GM23248 (cell line): ENCODE measurements around the gene APOBEC3H. TPM values are rescaled to one million over a fixed set of nuclear protein-coding genes. Genes with fewer than 3 reads are reported as not detected.
A peak's percentile ranks its signal among the peaks of the same experiment; 100 is the strongest.

Experiments used
- DNase-seq: peaks from one replicate; pipeline ENCODE4 v3.0.0-alpha.2; 2015
- H2AFZ ChIP-seq: fragments of 200-600 bp; sonication (generic); 2 replicates; pipeline ENCODE4 v1.6.1; 2016; ENCODE audit warnings: antibody characterized with exemption
- H3F3A ChIP-seq: fragments of 200-600 bp; sonication (generic); 2 replicates; pipeline ENCODE4 v1.6.1; 2016; ENCODE audit warnings: mild to moderate bottlenecking, antibody characterized with exemption, mixed run types; ENCODE audit not compliant: insufficient read depth
- H3K27ac ChIP-seq: fragments of 200-600 bp; sonication (generic); 2 replicates; pipeline ENCODE4 v1.5.1; 2016; ENCODE audit warnings: mild to moderate bottlenecking
- H3K27me3 ChIP-seq: fragments of 200-600 bp; sonication (generic); replicated peaks from 2 replicates; pipeline ENCODE4 v1.6.1; 2016; ENCODE audit warnings: mild to moderate bottlenecking; ENCODE audit not compliant: insufficient read depth
- H3K36me3 ChIP-seq: fragments of 200-600 bp; sonication (generic); 2 replicates; pipeline ENCODE4 v1.6.1; 2016; ENCODE audit warnings: low read depth, mild to moderate bottlenecking
- H3K4me1 ChIP-seq: fragments of 200-600 bp; sonication (generic); 2 replicates; pipeline ENCODE4 v1.6.1; 2016; ENCODE audit warnings: mild to moderate bottlenecking; ENCODE audit not compliant: insufficient read depth
- H3K4me2 ChIP-seq: fragments of 200-600 bp; sonication (generic); one replicate; pipeline ENCODE4 v1.6.1; 2016; ENCODE audit warnings: mild to moderate bottlenecking; ENCODE audit not compliant: unreplicated experiment
- H3K4me3 ChIP-seq: fragments of 200-600 bp; sonication (generic); 2 replicates; pipeline ENCODE4 v1.5.1; 2016; ENCODE audit warnings: mild to moderate bottlenecking
- H3K79me2 ChIP-seq: fragments of 200-600 bp; sonication (generic); 2 replicates; pipeline ENCODE4 v1.6.1; 2016; ENCODE audit warnings: mild to moderate bottlenecking; ENCODE audit not compliant: insufficient read depth
- H3K9ac ChIP-seq: fragments of 200-600 bp; sonication (generic); 2 replicates; pipeline ENCODE4 v1.6.1; 2016; ENCODE audit warnings: mild to moderate bottlenecking
- H3K9me2 ChIP-seq: fragments of 200-600 bp; sonication (generic); 2 replicates; pipeline ENCODE4 v1.6.1; 2016; ENCODE audit warnings: mixed run types, mild to moderate bottlenecking, moderate library complexity; ENCODE audit not compliant: insufficient read depth
- H3K9me3 ChIP-seq: fragments of 200-600 bp; sonication (generic); one replicate; pipeline ENCODE4 v1.6.1; 2017; ENCODE audit warnings: low read depth
- H4K20me1 ChIP-seq: fragments of 200-600 bp; sonication (generic); 2 replicates; pipeline ENCODE4 v1.6.0; 2016; ENCODE audit not compliant: insufficient read depth
- EZH2 ChIP-seq: fragments of 200-600 bp; sonication (generic); IDR thresholded peaks from 2 replicates; pipeline ENCODE4 v1.6.1; 2018; ENCODE audit warnings: antibody characterized with exemption, mild to moderate bottlenecking; ENCODE audit not compliant: insufficient read depth, poor library complexity, severe bottlenecking
- EZH2phosphoT487 ChIP-seq: fragments of 200-600 bp; sonication (generic); IDR thresholded peaks from 2 replicates; pipeline ENCODE4 v1.6.1; 2018; ENCODE audit warnings: antibody characterized with exemption, moderate library complexity, mild to moderate bottlenecking, low read depth; ENCODE audit not compliant: insufficient read depth
- WGBS, 2 experiments: methylation state at CpG; one replicate each; pipeline ENCODE4 v1.1.6; 2015 to 2017; ENCODE audit warnings: low lambda C conversion rate in 2 of 2, low coverage in 1 of 2; ENCODE audit errors: missing lambda C conversion rate in 2 of 2; 5-methylcytosine and 5-hydroxymethylcytosine counted together
- in situ Hi-C: fragments of 300-500 bp; cut with MboI; formaldehyde crosslinking; loops from 2 replicates; pipeline ENCODE4 v1.15.0; 2020
- polyA plus RNA-seq: library from polyadenylated mRNA; unstranded; fragments of >200 nt; fragmentation: Nextera tagmentation; extraction: Ambion mirVana; gene quantifications from 2 replicates; pipeline ENCODE4 v1.2.1, GENCODE V29; 2016
- total RNA-seq: library from RNA; depleted of rRNA; stranded (reverse); fragments of >200 nt; shearing (Covaris generic); gene quantifications from 2 replicates; pipeline ENCODE4 v1.2.3, GENCODE V29; 2014

The APOBEC3H gene
- total and polyA plus RNA-seq, 2 experiments from 2014 or later, result not detected

DNA sequence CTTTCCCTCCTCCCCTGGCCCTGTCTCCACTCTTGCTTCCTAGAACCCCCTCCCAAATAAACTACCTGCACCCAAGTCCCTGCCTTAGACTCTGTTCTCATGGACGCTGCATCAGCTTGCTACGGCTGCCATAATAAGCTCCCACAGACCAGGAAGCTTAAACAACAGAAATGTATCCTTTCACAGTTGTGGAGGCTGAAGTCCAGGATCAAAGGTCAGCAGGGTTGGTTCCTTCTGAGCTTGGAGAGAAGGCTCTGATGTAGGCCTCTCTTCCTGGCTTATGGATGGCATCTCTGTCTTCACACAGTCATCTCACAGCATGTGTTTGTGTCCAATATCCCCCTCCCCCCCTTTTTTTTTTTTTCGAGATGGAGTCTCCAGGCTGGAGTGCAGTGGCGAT, 32.0 kb downstream of the APOBEC3H start:
- no peak overlapping the region for H3K9ac ChIP-seq
- no peaks in the 10 kb centered on the region for H3F3A ChIP-seq
- in situ Hi-C loops, result loop anchor here (10.0 kb wide), 1 partner anchor 114 kb away; the partner anchor contains the start of gene APOBEC3C
- TF ChIP-seq EZH2 (no peak), EZH2phosphoT487 (no peak)
- H3K9me3 ChIP-seq, result no peaks in the 10 kb centered on the region
- H3K36me3 ChIP-seq, result no peaks in the 10 kb centered on the region
- no peak for DNase-seq
- H3K27me3 ChIP-seq, result no peaks in the 10 kb centered on the region
- no peaks in the 10 kb centered on the region for H3K9me2 ChIP-seq
- no peaks in the 10 kb centered on the region for H3K79me2 ChIP-seq
- no peak overlapping the region for H2AFZ ChIP-seq
- no peak overlapping the region for H3K4me2 ChIP-seq
- H3K4me3 ChIP-seq, result no peak overlapping the region
- H3K4me1 ChIP-seq, result no peaks in the 10 kb centered on the region
- H4K20me1 ChIP-seq, result no peaks in the 10 kb centered on the region
- 73 to 74% methylated on average over 4 of the region's 4 CpGs for WGBS, 2 experiments
- H3K27ac ChIP-seq, result no peak overlapping the region

DNA sequence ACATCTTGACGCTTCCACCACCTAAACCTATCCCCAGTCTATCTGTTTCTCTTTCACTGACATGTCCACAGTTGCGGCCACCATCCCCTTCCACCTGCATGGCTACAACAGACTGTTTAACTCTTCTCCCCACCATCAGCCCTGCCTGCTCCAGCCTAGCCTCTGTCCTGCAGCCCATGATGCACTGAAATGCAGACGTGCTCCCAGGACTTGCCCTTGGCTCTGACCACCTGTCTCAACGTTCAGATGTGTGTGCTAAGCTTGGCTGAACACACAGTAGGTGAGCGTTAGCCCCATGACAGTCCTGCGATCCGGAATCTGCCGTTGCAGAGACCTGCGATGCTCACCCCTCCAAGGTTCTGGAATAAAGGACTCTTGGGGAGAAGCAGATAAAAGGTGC, 32.7 kb downstream of the APOBEC3H start:
- Histone ChIP-seq H3K9me2 (no peaks in the 10 kb centered on the region), H3K27me3 (no peaks in the 10 kb centered on the region), H3K27ac (no peak overlapping the region), H3K4me3 (no peak overlapping the region), H3K79me2 (no peaks in the 10 kb centered on the region), H3K9me3 (no peaks in the 10 kb centered on the region), H3F3A (no peaks in the 10 kb centered on the region), H2AFZ (no peak overlapping the region), H3K4me1 (no peaks in the 10 kb centered on the region), H3K9ac (no peak overlapping the region), H3K36me3 (no peaks in the 10 kb centered on the region), H3K4me2 (no peak overlapping the region), H4K20me1 (no peaks in the 10 kb centered on the region)
- in situ Hi-C loops, result loop anchor here (10.0 kb wide), 1 partner anchor 115 kb away; the partner anchor contains the start of gene APOBEC3C
- 85 to 86% methylated on average over 9 of the region's 9 CpGs for WGBS, 2 experiments
- no peak for TF ChIP-seq EZH2
- no peak for TF ChIP-seq EZH2phosphoT487
- DNase-seq, result no peak

DNA sequence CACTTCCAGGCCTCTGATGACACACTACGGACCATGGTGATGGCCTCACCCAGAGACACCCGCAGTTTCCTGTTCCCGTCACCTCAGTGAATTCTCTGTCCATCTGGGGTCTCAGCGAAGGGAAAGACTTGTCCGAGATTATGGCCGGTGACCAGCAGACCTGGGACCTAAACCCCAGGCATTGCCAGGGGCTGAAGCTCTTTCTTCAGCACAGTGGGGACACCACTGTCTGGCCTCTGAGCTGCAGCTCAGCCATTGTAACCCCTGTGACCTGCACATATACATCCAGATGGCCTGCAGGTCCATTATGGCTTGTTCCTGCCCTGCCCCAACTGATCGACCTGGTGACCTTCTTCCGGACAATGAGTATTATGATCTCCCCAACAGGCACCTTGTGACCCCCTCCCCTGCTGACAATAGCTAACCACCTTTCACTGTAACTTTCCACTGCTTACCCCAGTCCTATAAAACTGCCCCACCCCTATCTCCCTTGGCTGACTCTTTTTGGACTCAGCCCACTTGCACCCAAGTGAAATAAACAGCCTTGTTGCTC, 33.2 kb downstream of the APOBEC3H start:
- Histone ChIP-seq H2AFZ (no peak overlapping the region), H3K9ac (no peak overlapping the region), H3K36me3 (no peaks in the 10 kb centered on the region), H3K9me3 (no peaks in the 10 kb centered on the region), H3K9me2 (no peaks in the 10 kb centered on the region), H3K4me3 (no peak overlapping the region), H3K27me3 (no peaks in the 10 kb centered on the region), H4K20me1 (no peaks in the 10 kb centered on the region), H3F3A (no peaks in the 10 kb centered on the region), H3K4me2 (no peak overlapping the region), H3K4me1 (no peaks in the 10 kb centered on the region), H3K79me2 (no peaks in the 10 kb centered on the region), H3K27ac (no peak overlapping the region)
- DNase-seq, result no peak
- WGBS, 2 experiments, result 88 to 98% methylated on average over 8 of the region's 8 CpGs
- in situ Hi-C loops, result no loop called here
- TF ChIP-seq EZH2 (no peak), EZH2phosphoT487 (no peak)

DNA sequence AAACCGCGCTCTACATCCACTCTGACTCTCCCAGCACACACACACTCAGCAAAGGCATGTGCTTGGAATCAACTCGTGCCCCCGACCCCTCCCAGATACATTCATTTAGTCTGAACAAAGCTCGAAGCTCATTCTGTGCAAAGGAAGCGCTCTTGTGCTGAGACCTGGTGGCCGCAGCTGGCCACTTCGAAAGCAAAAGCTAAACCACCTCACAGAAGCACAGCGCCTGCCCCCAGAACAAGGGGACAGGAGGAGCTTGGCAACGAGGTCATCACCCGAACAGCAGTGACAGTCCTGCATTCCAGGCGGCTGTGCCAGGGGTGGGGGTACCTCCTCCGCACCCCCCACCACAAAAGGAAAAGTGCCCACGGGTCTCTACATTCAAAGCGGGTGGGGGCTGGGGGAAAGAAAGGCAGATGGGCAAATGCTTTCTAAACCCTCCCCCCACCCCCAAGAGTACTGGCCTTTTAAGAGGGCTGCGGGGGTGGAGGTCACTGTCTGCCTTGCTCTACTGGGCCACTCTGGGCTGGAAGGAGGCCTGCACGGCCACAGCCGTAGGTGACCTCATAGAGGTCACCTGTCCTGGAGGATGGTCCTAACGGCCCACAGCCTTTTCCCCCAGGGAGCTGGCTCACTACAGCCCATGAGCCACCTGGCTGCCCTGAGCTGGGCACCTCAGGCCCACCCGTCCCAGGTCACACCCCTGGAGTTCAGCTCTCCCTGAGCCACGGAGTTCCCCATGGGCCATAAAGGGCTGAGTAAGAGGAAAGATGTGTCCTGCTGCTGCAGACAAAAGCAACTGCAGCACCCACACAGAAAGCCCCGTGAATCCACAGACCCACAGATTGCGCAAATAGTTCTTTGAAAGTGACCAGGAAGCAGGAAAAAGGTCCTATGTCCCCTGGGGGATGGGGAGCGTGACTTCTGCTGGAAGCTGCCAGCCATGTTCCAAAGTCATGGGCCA, 34.1 kb downstream of the APOBEC3H start:
- Histone ChIP-seq H4K20me1 (no peaks in the 10 kb centered on the region), H3K4me1 (no peaks in the 10 kb centered on the region), H3K9me2 (no peaks in the 10 kb centered on the region), H3K27me3 (no peaks in the 10 kb centered on the region), H3K27ac (no peak overlapping the region), H3K9me3 (no peaks in the 10 kb centered on the region), H3K4me2 (no peak overlapping the region), H2AFZ (no peak overlapping the region), H3F3A (no peaks in the 10 kb centered on the region), H3K9ac (no peak overlapping the region), H3K4me3 (no peak overlapping the region), H3K36me3 (no peaks in the 10 kb centered on the region), H3K79me2 (no peaks in the 10 kb centered on the region)
- in situ Hi-C loops, result no loop called here
- no peak for TF ChIP-seq EZH2
- no peak for TF ChIP-seq EZH2phosphoT487
- WGBS, 2 experiments, result 55 to 59% methylated on average over 21 to 24 of the region's 24 CpGs
- peak; percentile 9 for DNase-seq
